ENCODE results near the gene TASOR2. TPM values are rescaled to one million over a fixed set of nuclear protein-coding genes. Genes with fewer than 3 reads are reported as not detected.

TASOR2 gene
- total RNA-seq, 1 donor from 2014 or later = 36.1 TPM

DNA sequence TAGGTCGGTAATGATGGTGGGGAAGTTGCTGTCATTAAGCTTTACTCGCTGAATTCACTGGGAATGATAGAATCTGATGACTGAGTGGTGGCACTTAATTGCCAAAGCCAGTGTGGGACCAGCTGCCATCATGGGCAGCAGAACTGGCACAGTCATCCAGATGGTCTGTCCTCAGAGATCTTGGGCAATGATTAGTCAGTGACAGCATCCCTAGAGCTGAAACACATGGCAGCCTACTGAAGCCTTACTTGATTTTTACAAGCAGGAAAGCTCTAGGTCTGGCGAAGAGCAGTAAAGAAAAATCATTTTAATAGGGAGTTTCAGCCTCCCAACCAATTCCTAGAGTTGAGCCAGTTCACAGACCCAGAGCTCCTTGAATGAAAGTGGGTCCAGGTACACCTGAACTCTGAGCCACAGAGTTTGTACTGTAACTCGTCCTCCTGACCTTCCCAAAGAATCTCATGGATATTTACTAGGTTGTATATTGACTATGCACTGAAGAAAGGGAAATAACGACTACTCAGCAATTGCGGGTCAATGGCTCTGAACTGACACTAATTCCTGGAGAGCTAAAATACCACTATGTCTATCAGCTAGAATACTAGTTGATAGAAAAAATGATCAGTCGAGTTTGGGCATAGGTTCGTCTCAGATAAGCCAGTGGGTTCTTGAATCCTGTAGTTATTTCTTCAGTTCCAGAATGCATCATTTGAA, 13.8 kb upstream of the TASOR2 start:
- TF ChIP-seq, protein P1, sequence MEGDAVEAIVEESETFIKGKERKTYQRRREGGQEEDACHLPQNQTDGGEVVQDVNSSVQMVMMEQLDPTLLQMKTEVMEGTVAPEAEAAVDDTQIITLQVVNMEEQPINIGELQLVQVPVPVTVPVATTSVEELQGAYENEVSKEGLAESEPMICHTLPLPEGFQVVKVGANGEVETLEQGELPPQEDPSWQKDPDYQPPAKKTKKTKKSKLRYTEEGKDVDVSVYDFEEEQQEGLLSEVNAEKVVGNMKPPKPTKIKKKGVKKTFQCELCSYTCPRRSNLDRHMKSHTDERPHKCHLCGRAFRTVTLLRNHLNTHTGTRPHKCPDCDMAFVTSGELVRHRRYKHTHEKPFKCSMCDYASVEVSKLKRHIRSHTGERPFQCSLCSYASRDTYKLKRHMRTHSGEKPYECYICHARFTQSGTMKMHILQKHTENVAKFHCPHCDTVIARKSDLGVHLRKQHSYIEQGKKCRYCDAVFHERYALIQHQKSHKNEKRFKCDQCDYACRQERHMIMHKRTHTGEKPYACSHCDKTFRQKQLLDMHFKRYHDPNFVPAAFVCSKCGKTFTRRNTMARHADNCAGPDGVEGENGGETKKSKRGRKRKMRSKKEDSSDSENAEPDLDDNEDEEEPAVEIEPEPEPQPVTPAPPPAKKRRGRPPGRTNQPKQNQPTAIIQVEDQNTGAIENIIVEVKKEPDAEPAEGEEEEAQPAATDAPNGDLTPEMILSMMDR (conservative IDR thresholded peaks at IDR 0.05; ENCODE audit: low read depth, low read length) = no peak
- DNase-seq (ENCODE audit: low read depth) = no peak
- no peak overlapping the region for H3K4me3 ChIP-seq (ENCODE audit: low read depth, low read length)

GRCh38 chr10:5678397-5679036, 6.1 kb upstream of the TASOR2 start:
- TF ChIP-seq, protein P1 (conservative IDR thresholded peaks at IDR 0.05; ENCODE audit: low read depth, low read length) = no peak

GRCh38 chr10:5679037-5679435, 5.6 kb upstream of the TASOR2 start:
- no peak for DNase-seq (ENCODE audit: low read depth)
- no peak overlapping the region for H3K4me3 ChIP-seq (ENCODE audit: low read depth, low read length)
- TF ChIP-seq, protein P1 (conservative IDR thresholded peaks at IDR 0.05; ENCODE audit: low read depth, low read length) = no peak

More at GRCh38 chr10:5678397-5679036, 6.1 kb upstream of the TASOR2 start:
- H3K4me3 ChIP-seq (ENCODE audit: low read depth, low read length) = no peak overlapping the region
- DNase-seq (ENCODE audit: low read depth) = no peak

DNA sequence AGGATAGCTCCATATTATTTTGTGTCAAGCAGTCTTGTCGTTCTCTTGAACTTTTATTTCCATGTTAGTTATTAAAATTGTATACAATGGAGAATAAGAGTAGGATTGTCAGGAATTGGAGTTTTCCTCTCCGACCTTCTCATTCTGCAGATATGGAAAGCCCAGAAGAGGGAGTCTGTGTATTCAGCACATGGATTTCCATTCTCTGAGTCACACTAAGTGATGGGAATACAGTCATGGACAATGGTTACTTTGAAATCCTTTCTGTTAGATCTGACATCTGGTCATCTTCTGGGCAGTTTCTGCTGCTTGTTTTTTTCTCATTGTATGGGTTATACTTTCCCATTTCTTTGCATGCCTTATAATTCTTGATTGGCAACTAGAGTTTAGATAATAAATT, 5.0 kb upstream of the TASOR2 start:
- no peak overlapping the region for H3K4me3 ChIP-seq (ENCODE audit: low read depth, low read length)
- DNase-seq (ENCODE audit: low read depth) = no peak
- TF ChIP-seq, protein P1 (conservative IDR thresholded peaks at IDR 0.05; ENCODE audit: low read depth, low read length) = peak; percentile 34

DNA sequence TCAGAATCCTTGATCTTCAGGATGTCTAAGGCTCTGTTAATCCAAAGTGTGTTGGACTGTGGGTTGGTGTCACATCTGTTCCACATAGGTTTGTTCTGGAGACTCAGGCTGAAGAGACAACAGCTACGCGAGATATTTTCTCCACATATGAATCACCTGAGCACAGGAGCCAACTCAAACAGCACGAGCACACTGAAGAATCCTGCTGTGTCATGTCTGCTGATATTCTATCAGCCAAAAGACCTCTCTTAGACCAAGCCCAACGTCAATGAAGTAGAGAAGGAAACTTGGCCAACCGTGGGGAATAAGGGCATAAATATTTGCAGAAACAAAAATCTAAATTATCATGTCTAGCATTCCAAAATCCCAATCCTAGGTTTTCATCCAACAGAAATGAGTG, 2.7 kb upstream of the TASOR2 start:
- DNase-seq (ENCODE audit: low read depth) = no peak
- no peak overlapping the region for H3K4me3 ChIP-seq (ENCODE audit: low read depth, low read length)
- TF ChIP-seq, protein P1 (conservative IDR thresholded peaks at IDR 0.05; ENCODE audit: low read depth, low read length) = no peak

DNA sequence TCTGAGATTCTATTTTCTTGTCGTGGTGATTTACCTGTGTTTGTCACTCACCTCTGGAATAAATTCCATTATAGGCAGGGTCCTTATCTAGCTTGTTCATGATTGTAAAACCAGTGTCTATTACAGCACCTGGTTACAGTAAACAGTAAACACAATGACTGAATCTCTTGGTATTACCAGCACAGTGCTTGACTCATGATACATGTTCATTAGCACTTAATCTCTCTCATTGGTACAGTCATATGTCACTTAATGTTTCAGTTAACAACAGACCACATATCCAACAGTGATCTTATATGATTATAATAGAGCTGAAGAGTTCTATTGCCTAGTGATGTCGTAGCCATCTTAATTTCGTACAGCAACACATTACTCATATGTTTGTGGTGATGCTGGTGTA, 1.6 kb upstream of the TASOR2 start:
- no peak overlapping the region for H3K4me3 ChIP-seq (ENCODE audit: low read depth, low read length)
- TF ChIP-seq, protein P1 (conservative IDR thresholded peaks at IDR 0.05; ENCODE audit: low read depth, low read length) = no peak
- DNase-seq (ENCODE audit: low read depth) = no peak

All from epithelial cell of proximal tubule (primary cell).